Fibroblast of villous mesenchyme (primary cell): ENCODE results near the gene ABLIM1. TPM values are rescaled to one million over a fixed set of nuclear protein-coding genes. Genes with fewer than 3 reads are reported as not detected.

ENCODE experiments used
- DNase-seq: peaks from one replicate; pipeline ENCODE4 v3.0.0-alpha.2; 2010; ENCODE audit warnings: low read depth
- H3K4me3 ChIP-seq: 2 replicates; pipeline ENCODE4 v1.5.1; 2011; ENCODE audit warnings: low read depth, mild to moderate bottlenecking, low read length
- total RNA-seq: library from RNA; depleted of rRNA; stranded (reverse); fragments of >200 nt; gene quantifications from 2 replicates; pipeline ENCODE4 v1.2.3, GENCODE V29; 2012
- TF ChIP-seq, protein P1 (sequence below): IDR thresholded peaks from 2 replicates; pipeline ENCODE4 v1.5.1; 2012; ENCODE audit warnings: low read depth, mild to moderate bottlenecking, low read length; ENCODE audit not compliant: insufficient read depth

The ABLIM1 gene
- total RNA-seq, 1 donor, result 18.6 TPM

DNA sequence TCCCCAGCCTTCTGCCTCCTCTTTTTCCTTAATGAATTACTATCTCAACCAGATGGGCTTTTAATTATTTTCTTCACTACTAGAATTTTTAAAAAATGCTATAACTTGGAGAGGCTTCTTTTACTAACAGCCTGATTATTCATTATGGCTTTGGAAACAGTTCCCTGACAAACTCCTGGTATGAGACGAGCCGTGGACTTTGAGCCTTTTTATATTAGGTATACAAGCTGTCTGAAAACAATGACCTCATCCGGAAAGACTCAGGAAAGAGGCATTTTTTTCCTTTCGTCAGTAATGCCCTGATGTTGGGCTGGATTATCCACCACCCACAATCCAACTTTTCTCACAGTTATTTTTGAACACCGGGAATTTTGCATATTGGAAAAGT, 26.7 kb upstream of the ABLIM1 start:
- TF ChIP-seq, protein P1, sequence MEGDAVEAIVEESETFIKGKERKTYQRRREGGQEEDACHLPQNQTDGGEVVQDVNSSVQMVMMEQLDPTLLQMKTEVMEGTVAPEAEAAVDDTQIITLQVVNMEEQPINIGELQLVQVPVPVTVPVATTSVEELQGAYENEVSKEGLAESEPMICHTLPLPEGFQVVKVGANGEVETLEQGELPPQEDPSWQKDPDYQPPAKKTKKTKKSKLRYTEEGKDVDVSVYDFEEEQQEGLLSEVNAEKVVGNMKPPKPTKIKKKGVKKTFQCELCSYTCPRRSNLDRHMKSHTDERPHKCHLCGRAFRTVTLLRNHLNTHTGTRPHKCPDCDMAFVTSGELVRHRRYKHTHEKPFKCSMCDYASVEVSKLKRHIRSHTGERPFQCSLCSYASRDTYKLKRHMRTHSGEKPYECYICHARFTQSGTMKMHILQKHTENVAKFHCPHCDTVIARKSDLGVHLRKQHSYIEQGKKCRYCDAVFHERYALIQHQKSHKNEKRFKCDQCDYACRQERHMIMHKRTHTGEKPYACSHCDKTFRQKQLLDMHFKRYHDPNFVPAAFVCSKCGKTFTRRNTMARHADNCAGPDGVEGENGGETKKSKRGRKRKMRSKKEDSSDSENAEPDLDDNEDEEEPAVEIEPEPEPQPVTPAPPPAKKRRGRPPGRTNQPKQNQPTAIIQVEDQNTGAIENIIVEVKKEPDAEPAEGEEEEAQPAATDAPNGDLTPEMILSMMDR, result no peak
- no peak overlapping the region for H3K4me3 ChIP-seq
- peak; percentile 74 for DNase-seq

- TF ChIP-seq, protein P1, result no peak
- peak overlapping the region; percentile 27 for H3K4me3 ChIP-seq
- DNase-seq, result peak; percentile 58
Observed at GRCh38 chr10:114684084-114684821, 26.2 kb upstream of the ABLIM1 start.

DNA sequence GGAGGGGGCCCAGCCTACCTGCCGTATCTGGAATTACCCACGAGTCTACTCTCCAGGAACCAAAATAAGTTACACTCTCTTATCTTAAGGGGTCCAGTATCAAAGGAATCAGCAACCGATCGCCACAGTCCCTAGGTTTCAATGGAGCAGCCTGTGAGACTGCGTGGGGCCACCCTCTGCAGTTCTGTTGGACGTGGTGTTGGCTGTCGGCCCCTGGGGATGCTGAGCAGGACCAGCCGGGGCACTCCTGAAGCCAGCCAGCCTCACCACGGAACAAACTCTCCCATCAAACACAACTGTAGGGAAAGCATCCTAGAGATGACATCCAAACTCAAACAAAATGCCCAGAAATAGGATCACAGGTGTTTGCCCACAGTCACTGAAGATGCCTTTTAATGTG, 25.5 kb upstream of the ABLIM1 start:
- H3K4me3 ChIP-seq, result no peak overlapping the region
- TF ChIP-seq, protein P1, result no peak
- no peak for DNase-seq

GRCh38 chr10:114683162-114683561, 25.1 kb upstream of the ABLIM1 start:
- DNase-seq, result no peak
- H3K4me3 ChIP-seq, result no peak overlapping the region
- TF ChIP-seq, protein P1, result no peak

GRCh38 chr10:114682532-114682931, 24.5 kb upstream of the ABLIM1 start:
- TF ChIP-seq, protein P1, result no peak
- DNase-seq, result peak; percentile 31
- H3K4me3 ChIP-seq, result no peak overlapping the region

DNA sequence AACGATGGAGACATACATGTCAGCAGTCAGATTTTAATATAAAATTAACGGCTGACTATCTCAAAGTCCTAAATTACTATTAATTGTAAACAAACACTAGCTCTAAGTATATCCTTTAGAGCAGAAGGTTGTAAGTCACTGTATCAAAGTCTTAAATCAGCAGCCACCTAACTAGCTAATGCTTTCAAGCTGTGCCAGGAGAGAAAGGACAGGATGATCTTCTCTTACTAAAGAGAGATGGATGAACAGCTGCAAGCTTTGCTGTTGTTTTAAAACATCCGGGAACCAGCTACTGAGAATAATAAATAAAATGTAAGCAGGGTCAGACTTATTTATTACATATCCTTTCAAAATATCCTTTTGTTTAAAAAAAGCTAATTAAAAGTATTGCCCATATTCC, 24.0 kb upstream of the ABLIM1 start:
- no peak overlapping the region for H3K4me3 ChIP-seq
- DNase-seq, result peak; percentile 18
- TF ChIP-seq, protein P1, result no peak

GRCh38 chr10:114681542-114681941, 23.5 kb upstream of the ABLIM1 start:
- no peak overlapping the region for H3K4me3 ChIP-seq
- TF ChIP-seq, protein P1, result no peak
- peak; percentile 23 for DNase-seq
